Stimulated activated naive CD4-positive, alpha-beta T cell treated with Interleukin-2 at 50 U/mL for 16 hours (primary cell): Measurements from ENCODE around the gene PSMD8.
"Not testable (repeated sequence)": the region's sequence is repeated elsewhere in the genome, so short reads cannot be mapped to it uniquely, and the experiment has no call there.

Experiments used
- DNase-seq: peaks from one replicate; lab custom pipeline; 2025; lab: John Stamatoyannopoulos, UW

The PSMD8 gene

DNA sequence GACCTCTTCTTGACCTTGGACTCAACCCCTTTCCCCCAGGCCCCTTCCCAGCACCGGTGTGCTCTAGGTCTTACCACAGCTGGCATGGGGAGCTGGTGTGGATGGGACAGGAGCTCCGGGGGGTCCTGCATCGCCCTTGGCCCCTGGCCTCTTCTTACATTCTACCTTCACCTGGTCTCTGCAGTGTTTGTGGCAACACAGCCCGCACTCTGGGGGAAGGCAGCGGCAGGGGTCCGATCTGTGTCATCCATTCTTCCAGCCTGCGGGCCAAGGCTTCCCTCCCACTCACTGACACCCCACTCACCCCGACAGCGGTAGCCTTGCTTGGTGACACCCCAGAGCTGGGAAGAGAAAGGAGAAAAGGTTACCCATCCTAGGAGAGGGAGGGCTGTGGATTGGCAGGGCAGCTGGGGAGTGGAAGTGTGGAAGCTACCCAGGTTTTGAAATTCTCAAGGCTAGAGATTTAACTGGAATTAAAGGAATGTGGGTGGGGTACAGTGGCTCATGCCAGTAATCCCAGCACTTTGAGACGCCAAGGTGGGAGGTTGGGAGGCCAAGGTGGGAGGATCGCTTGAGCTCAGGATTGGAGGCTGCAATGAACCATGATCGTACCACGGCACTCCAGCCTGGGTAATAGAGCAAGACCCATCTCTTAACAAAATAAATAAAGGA lies 36.8 kb downstream of the PSMD8 start:
- no peak for DNase-seq

DNA sequence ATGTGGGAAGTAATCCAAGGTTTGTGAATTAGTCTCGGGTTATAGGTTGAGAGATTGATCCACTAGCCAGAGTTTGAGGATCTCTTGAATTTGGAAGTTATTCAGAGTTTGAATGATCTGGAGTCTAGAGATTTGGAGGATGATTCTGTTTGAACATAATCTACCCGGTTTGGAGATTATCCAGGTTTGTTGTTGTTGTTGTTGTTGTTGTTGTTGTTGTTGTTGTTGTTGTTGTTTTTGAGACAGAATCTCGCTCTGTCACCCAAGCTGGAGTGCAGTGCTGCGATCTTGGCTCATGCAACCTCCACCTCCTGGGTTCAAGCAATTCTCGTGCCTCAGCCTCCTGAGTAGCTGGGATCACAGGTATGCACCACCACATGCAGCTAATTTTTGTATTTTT lies 37.5 kb downstream of the PSMD8 start:
- not testable (repeated sequence) for DNase-seq

DNA sequence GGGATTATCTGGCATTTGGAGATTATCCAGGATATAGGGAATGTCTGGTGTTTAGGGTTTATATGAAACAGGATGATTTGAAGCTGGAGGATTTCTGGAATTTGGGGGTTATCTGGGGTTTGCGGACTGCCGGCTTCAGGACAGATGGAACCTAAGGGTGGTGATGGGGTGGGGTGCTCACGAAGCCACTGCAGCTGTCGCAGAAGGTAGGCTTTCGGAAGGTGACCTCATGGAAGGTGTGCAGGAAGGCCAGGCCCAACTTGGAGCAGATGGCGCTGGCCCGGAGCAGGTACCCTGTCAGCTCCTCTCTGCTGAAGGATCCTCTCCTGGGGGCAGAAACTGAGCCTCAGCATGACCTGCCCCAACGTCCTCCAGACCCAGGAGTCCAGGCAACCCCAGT lies 38.1 kb downstream of the PSMD8 start:
- DNase-seq, result no peak

GRCh38 chr19:38412961-38413360 lies 38.6 kb downstream of the PSMD8 start:
- no peak for DNase-seq

- DNase-seq, result no peak
Observed at GRCh38 chr19:38413416-38413815, 39.0 kb downstream of the PSMD8 start.

DNA sequence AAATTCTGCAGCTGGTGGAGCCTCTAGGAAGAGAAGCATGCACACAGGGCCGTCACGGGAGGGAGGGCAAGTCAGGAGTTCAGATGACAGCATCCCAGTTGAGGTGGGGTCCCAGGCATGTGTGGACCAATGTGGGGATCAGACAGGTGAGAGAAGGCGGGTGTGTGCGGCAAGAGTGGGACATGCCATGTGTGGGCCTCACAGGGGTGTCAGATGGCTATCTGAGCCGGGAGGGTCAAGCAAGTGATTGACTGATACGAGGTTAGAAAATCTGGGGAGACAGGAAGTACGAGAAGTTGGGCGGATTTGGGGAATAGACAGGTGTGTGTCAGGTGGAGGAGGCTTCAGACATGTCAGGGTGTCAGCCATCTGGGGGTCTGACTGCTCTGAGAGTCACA lies 42.8 kb downstream of the PSMD8 start:
- DNase-seq, result no peak

DNA sequence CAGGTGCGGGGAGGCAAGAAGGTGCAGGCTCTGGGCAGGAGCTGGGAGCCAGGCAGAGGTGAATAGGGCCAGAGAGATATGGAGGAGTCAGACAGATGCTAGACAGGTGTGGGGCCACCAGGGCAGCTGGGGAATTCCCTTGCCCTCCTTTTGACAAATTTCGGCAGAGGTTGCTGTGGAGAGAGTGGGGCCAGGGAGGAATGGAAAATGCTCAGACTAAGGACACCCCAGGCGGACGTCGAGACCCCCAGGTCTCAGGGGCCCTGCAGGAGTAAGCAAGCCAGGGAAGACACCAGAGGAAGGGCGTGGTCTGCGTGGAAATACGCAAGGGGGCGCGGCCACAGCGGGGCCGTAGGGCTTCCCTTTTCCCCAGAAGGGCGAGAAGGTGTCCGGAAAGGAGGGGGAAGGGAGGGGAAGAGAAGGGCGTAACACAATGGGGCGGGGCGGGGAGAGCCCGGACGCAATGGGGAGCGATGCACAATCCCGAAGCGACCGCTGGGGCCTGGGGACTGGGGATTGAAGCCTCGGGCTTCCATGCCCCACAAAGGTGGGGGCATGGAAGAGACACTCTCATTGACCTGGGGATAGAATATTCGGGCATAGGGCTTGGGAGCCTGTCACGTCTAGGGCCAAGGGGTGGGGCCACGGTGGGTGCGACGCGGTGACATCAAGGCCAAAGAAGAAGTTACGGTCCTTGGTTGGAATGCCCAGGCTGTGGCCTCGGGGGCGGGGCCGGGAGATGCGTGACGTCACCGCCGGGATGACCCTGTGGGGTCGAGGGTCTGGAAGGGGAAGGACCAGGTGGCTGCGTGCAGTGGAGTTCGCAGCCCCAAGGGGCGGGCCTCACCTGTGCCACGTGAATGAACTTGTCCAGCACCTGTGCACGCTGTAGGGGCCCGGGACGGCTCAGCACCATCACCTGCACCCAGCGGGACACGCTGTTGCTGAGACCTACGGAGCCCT lies 43.5 kb downstream of the PSMD8 start:
- peak; percentile 51 for DNase-seq

DNA sequence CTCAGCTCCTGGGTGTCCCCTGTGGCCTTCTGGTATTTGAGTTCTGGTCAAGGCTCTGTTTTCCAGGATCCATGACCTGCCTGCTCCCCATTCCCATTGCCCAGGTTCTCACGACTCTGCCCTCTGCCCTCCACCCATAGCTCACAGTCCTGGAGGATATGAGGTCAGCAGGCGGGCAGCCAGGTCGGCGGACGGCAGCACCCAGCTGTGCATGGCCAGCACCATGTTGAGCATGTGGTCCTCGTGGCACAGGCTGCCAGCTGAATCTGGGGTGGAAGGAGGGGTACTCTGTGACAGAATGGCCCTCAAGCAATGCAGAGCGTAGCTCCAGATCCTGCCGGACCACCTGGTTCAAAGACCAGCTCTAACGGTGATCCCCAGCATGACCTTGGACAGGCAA lies 46.6 kb downstream of the PSMD8 start:
- DNase-seq, result no peak

DNA sequence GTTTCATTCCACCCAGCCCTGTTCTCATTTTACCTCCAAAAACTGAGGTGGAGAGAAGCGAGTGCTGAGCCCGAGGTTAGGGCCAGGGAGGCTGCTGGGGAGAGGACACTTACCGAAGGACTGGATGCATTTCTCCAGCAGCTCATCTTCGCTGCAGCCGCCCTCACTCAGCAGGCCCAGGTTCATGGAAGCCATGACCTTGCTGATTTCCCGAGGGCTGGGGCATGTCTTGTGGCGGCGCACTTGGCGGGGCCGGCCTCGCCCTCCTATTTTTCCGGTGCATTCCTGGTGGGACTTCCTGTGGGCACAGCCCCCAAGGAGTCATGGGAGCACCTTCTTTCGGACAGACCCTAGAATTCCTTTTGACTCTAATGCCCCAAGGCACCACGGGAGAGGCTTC lies 47.5 kb downstream of the PSMD8 start:
- DNase-seq, result no peak

GRCh38 chr19:38422438-38422837 lies 48.1 kb downstream of the PSMD8 start:
- no peak for DNase-seq

- no peak for DNase-seq
Observed at GRCh38 chr19:38424272-38424671, 49.9 kb downstream of the PSMD8 start.

DNA sequence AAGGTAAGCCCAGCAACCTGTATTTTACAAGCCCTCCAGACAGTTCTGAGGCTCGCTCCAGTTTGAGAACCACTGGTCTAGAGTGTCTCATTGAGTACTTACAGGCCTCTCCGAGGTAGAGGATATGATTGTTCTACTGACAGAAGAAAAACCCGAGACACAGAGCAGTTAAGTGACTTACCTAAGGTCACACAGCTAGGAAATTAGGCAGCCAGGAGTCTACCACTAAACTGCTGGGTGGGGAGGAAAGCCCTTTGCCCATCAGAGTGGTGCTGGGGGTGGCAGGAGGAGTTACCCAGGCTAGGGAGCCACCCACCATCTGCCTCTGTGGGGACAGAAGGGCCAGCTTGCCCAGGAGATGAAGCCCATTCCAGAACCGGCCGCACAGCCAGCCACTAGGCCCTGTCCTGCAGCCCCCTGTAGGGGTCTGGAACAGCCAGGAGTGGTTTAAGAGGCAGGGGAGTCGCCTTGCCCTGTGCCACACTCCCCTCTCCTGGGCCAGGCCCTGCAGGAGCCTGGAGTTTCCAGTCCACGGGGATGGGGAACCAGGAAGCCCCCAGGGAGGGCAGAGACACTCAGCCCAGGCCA lies 50.9 kb downstream of the PSMD8 start:
- DNase-seq, result no peak

DNA sequence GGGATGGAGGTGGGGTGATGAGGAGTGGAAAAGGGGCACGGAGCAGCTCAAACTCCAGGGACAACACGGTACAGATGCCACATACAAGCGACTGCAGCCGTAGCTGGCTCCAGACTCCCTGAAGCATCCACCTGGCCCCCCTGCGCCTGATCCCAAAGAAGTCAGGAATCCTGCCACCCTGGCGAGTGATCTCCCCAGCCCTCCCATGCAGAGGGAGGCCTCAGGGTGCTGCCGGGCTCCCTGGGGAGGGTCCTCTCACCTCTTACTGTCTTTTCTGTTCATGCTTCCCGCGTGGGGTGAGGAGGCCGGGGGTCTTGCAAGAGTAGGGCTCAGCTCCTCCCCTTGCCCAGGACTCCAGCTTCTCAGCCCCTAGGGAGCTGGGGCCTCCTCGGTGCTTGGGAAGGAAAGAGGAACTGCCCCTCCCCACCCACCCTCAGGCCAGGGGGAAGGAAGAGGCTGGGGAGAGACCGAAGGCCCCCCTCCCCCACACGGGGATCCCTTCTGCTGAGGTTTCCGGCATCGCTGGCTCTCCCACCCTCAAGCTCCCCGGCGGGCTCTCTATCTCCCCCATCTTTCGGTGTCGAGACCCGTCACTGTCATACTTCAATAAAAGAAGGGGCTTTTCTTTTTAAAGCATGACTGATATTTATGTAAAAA lies 51.6 kb downstream of the PSMD8 start, which contains the start of gene RASGRP4:
RASGRP4 (minus strand) TSS at position 410 of the 657 bp plus-strand sequence; CDS start at position 282, 128 bp downstream.
- peak; percentile 49 for DNase-seq

DNA sequence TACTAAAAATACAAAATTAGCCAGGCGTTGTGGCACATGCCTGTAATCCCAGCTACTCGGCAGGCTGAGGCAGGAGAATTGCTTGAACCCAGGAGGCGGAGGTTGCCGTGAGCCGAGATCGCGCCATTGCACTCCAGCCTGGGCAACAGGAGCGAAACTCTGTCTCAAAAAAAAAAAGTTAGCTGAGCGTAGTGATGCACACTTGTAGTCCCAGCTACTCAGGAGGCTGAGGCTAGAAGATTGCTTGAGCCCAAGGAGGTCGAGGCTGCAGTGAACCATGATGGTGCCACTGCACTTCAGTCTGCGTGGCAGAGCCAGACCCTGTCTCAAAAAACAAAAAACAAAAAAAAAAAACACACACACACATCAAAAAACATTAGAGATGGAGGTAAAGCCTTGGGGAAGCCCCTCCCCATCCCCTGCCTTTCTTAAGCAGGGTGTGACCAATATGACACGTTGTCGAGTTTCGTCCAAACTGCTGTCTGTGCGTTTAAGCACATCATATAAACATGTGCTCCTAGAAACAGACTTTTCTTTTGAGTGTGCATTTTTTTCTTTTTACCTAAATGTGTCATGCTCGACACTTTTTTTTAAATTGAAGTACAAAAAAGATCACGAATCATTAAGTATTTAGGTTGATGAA lies 52.8 kb downstream of the PSMD8 start:
- peak; percentile 67 for DNase-seq

DNA sequence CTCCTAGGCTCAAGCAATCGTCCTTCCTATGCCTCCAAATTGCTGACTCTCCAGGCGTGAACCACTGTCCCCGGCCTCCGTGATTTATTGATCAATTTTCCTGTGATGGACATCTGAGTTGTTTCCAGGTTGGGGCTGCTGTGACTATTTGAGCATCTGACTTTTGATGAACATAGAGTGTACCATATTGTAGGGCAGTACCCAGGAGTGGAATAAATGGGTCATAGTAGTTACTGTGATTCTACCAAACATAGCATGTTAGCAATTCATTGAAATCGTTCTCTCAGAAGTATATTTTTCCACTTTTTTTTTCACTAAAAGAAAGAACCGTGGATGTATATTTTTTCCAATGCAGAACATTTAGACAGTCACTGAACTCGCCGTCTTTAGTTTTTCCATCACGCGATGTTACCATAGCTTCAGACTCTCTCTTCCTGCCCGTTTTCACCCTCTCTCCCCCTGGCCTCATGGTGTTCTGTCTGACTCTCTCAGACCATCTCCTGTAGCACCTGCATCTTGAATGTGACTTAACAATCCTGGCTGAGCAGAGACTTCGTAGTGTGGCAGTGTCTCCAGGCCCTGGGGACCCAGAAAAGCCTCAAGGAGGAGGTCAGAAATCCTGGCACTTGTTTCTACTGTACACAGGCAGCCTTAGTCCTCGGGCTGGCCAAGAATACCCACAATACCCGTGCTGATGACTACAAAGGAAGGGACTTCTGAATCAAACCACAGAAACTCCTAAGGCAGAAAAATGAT lies 54.9 kb downstream of the PSMD8 start:
- peak; percentile 51 for DNase-seq

DNA sequence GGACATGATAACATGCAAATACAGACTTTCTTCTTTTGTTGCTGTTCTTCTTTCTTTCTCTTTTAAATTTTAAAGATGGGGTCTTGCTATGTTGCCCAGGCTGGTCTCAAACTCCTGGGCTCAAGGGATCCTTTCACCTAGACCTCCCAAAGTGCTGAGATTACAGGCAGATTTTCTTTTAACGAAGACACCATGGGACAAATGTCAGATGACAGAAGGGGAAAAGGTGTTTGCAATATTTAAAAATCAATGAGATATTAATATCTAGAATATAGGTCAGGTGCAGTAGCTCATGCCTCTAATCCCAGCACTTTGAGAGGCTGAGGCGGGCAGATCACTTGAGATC lies 55.4 kb downstream of the PSMD8 start:
- no peak for DNase-seq

DNA sequence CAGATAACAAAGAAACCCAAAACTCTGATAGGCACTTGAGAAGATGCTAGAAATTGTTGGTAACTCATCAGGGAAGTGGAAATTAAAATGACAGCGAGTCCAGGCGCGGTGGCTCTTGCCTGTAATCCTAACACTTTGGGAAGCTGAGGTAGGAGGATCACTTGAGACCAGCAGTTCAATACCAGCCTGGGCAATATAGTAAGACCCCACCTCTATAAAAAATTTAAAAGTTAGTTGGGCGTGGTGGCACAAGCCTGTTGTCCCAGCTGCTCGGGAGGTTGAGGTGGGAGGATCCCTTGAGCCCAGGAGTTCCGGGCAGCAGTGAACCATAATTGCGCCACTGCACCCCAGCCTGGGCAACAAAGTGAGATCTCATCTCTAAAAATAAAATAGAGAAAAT lies 56.6 kb downstream of the PSMD8 start:
- DNase-seq, result no peak

GRCh38 chr19:38433268-38433733 lies 58.9 kb downstream of the PSMD8 start, which contains the start of gene RYR1:
TSS of gene RYR1 (plus strand) at chr19:38433691. CDS start at chr19:38433830, 139 bp downstream.
- peak; percentile 60 for DNase-seq
